Measurements from ENCODE around the gene ATP5PD. TPM values are rescaled to one million over a fixed set of nuclear protein-coding genes. Genes with fewer than 3 reads are reported as not detected.

Gene ATP5PD
- total and polyA plus RNA-seq, 2 of the 13 experiments (the other 11 are each of a cell fraction or from before 2014, with no cell fraction given) = 158 to 428 TPM

- 0 out of 2 replicates have a peak, but pooled peaks have one; percentile 38 for TF ChIP-seq ZNF770 (CRISPR knock-in tag; IDR thresholded peaks at IDR 0.05)
- TF ChIP-seq CEBPZ (IDR thresholded peaks at IDR 0.05; ENCODE audit: low read length) = no peak
- peak; percentile 89 for TF ChIP-seq NFE2L2 (IDR thresholded peaks at IDR 0.05; ENCODE audit: low read length)
- no peak for TF ChIP-seq ZNF232 (CRISPR knock-in tag; IDR thresholded peaks at IDR 0.05; ENCODE audit: borderline replicate concordance)
- TF ChIP-seq ZNF20 (CRISPR knock-in tag; IDR thresholded peaks at IDR 0.05) = no peak
- TF ChIP-seq TAF15 (IDR thresholded peaks at IDR 0.05; ENCODE audit: low read depth, low read length, poor library complexity, severe bottlenecking) = no peak
- TF ChIP-seq SP140L (CRISPR knock-in tag; IDR thresholded peaks at IDR 0.05; ENCODE audit: borderline replicate concordance) = no peak
- TF ChIP-seq ASH2L (IDR thresholded peaks at IDR 0.05; ENCODE audit: insufficient read length, low read depth, low read length) = no peak
- no peak for TF ChIP-seq TFDP2 (CRISPR knock-in tag; IDR thresholded peaks at IDR 0.05)
- TF ChIP-seq MTERF4 (CRISPR knock-in tag; IDR thresholded peaks at IDR 0.05) = no peak
- no peak for TF ChIP-seq RAD51 (IDR thresholded peaks at IDR 0.05; ENCODE audit: borderline replicate concordance)
- no peak for TF ChIP-seq THAP9 (CRISPR knock-in tag; IDR thresholded peaks at IDR 0.05; ENCODE audit: borderline replicate concordance)
- TF ChIP-seq ZNF589 (CRISPR knock-in tag; conservative IDR thresholded peaks at IDR 0.05) = no peak
- TF ChIP-seq ATM (IDR thresholded peaks at IDR 0.05; ENCODE audit: borderline replicate concordance) = no peak
- no peak for TF ChIP-seq ZNF280D (CRISPR knock-in tag; IDR thresholded peaks at IDR 0.05)
These were observed 49.4 kb upstream of the ATP5PD start (continued) for GRCh38 chr17:75096082-75096625.
